GM23338 (cell line): Measurements from ENCODE around the gene ARHGEF10L. TPM values are rescaled to one million over a fixed set of nuclear protein-coding genes. Genes with fewer than 3 reads are reported as not detected.

Experiments used
- ATAC-seq: fragments of 200-7000 bp; cut with Tn5 transposase; 3 replicates; pipeline ENCODE4 v1.9.1; 2020
- DNase-seq: peaks from one replicate; pipeline ENCODE4 v3.0.0-alpha.2; 2015; ENCODE audit warnings: low spot score
- H2AFZ ChIP-seq: fragments of 200-600 bp; sonication (generic); 2 replicates; pipeline ENCODE4 v1.8.0; 2016; ENCODE audit warnings: antibody characterized with exemption, mild to moderate bottlenecking, moderate library complexity
- H3F3A ChIP-seq: fragments of 200-600 bp; sonication (generic); replicated peaks from 2 replicates; pipeline ENCODE4 v1.8.0; 2017; ENCODE audit warnings: antibody characterized with exemption, mixed run types, low read depth
- H3K27ac ChIP-seq: fragments of 200-600 bp; sonication (generic); 2 replicates; pipeline ENCODE4 v1.6.1; 2016; ENCODE audit warnings: low read depth
- H3K27me3 ChIP-seq: fragments of 200-600 bp; sonication (generic); 2 replicates; pipeline ENCODE4 v1.8.0; 2016; ENCODE audit warnings: mild to moderate bottlenecking, mixed run types, moderate library complexity; ENCODE audit not compliant: insufficient read depth
- H3K36me3 ChIP-seq: fragments of 200-600 bp; sonication (generic); 2 replicates; pipeline ENCODE4 v1.8.0; 2016; ENCODE audit warnings: mild to moderate bottlenecking; ENCODE audit not compliant: insufficient read depth
- H3K4me1 ChIP-seq: fragments of 200-600 bp; sonication (generic); 2 replicates; pipeline ENCODE4 v1.8.0; 2016; ENCODE audit warnings: mild to moderate bottlenecking, moderate library complexity; ENCODE audit not compliant: insufficient read depth
- H3K4me2 ChIP-seq: fragments of 200-600 bp; sonication (generic); 2 replicates; pipeline ENCODE4 v1.7.1; 2017; ENCODE audit warnings: mixed run types
- H3K4me3 ChIP-seq: fragments of 200-600 bp; sonication (generic); 2 replicates; pipeline ENCODE4 v1.6.1; 2016; ENCODE audit warnings: mixed run types
- H3K79me2 ChIP-seq: fragments of 200-600 bp; sonication (generic); replicated peaks from 2 replicates; pipeline ENCODE4 v1.8.0; 2017; ENCODE audit warnings: mild to moderate bottlenecking; ENCODE audit not compliant: insufficient read depth
- H3K9me2 ChIP-seq: fragments of 200-600 bp; sonication (generic); 2 replicates; pipeline ENCODE4 v1.8.0; 2017; ENCODE audit not compliant: insufficient read depth
- H4K20me1 ChIP-seq: fragments of 200-600 bp; sonication (generic); replicated peaks from 2 replicates; pipeline ENCODE4 v1.8.0; 2017; ENCODE audit warnings: mild to moderate bottlenecking; ENCODE audit not compliant: insufficient read depth
- H3K27ac Mint-ChIP-seq: 2 replicates; pipeline ENCODE4 v1.8.0; 2020; ENCODE audit warnings: inconsistent platforms, mild to moderate bottlenecking, moderate library complexity, mixed read lengths
- H3K27me3 Mint-ChIP-seq: 3 replicates; pipeline ENCODE4 v1.8.0; 2022; ENCODE audit warnings: low read depth, mild to moderate bottlenecking, moderate library complexity, mixed read lengths, inconsistent platforms; ENCODE audit not compliant: insufficient read depth, poor library complexity
- H3K36me3 Mint-ChIP-seq: 3 replicates; pipeline ENCODE4 v1.8.0; 2021; ENCODE audit warnings: low read depth, mild to moderate bottlenecking, inconsistent platforms, moderate library complexity, mixed read lengths
- H3K4me1 Mint-ChIP-seq: 3 replicates; pipeline ENCODE4 v1.8.0; 2020; ENCODE audit warnings: mild to moderate bottlenecking, inconsistent platforms, mixed read lengths
- H3K4me3 Mint-ChIP-seq: 3 replicates; pipeline ENCODE4 v1.8.0; 2021; ENCODE audit warnings: moderate library complexity, mild to moderate bottlenecking, inconsistent platforms, mixed read lengths
- H3K9me3 Mint-ChIP-seq: 3 replicates; pipeline ENCODE4 v1.8.0; 2020; ENCODE audit warnings: moderate library complexity, mild to moderate bottlenecking, inconsistent platforms, mixed read lengths
- CREB1 ChIP-seq: fragments of 250-450 bp; sonication (Bioruptor Pico); IDR thresholded peaks from 2 replicates; pipeline ENCODE4 v1.5.0; 2020; ENCODE audit warnings: low read depth, mild to moderate bottlenecking, moderate library complexity
- ETS1 ChIP-seq: IDR thresholded peaks from 2 replicates; pipeline ENCODE4 v1.6.1; 2016; ENCODE audit warnings: antibody characterized with exemption
- EZH2 ChIP-seq: fragments of 200-600 bp; sonication (generic); IDR thresholded peaks from one replicate; pipeline ENCODE4 v1.8.0; 2017; ENCODE audit warnings: antibody characterized with exemption, mild to moderate bottlenecking, low read depth; ENCODE audit not compliant: unreplicated experiment
- EZH2phosphoT487 ChIP-seq: fragments of 200-600 bp; sonication (generic); IDR thresholded peaks from one replicate; pipeline ENCODE4 v1.8.1; 2018; ENCODE audit warnings: antibody characterized with exemption; ENCODE audit not compliant: unreplicated experiment
- NANOG ChIP-seq: IDR thresholded peaks from 2 replicates; pipeline ENCODE4 v1.6.1; 2016; ENCODE audit warnings: antibody characterized with exemption, borderline replicate concordance
- POLR2AphosphoS5 ChIP-seq: IDR thresholded peaks from 2 replicates; pipeline ENCODE4 v1.6.1; 2016; ENCODE audit warnings: antibody characterized with exemption, low read depth
- STAT1 ChIP-seq: IDR thresholded peaks from one replicate; pipeline ENCODE4 v1.6.1; 2016; ENCODE audit warnings: antibody characterized with exemption; ENCODE audit not compliant: unreplicated experiment
- ZNF114 ChIP-seq: fragments of 250-450 bp; sonication (Bioruptor Pico); IDR thresholded peaks from 2 replicates; pipeline ENCODE4 v1.5.0; 2020; ENCODE audit warnings: mild to moderate bottlenecking, moderate library complexity
- ZNF331 ChIP-seq: fragments of 250-450 bp; sonication (Bioruptor Pico); IDR thresholded peaks from 2 replicates; pipeline ENCODE4 v1.5.0; 2020; ENCODE audit warnings: low read depth, mild to moderate bottlenecking, moderate library complexity
- polyA plus RNA-seq: library from polyadenylated mRNA; unstranded; fragments of >200 nt; fragmentation: Nextera tagmentation; extraction: Ambion mirVana; gene quantifications from 2 replicates; pipeline ENCODE4 v1.2.1, GENCODE V29; 2016
- total RNA-seq: library from RNA; depleted of rRNA; stranded (reverse); fragments of >200 nt; shearing (Covaris generic); gene quantifications from 2 replicates; pipeline ENCODE4 v1.2.3, GENCODE V29; 2014
- TF ChIP-seq, protein P1 (sequence below): IDR thresholded peaks from one replicate; pipeline ENCODE4 v1.6.1; 2018; ENCODE audit warnings: antibody characterized with exemption; ENCODE audit not compliant: unreplicated experiment

Gene ARHGEF10L
- total and polyA plus RNA-seq, 2 experiments from 2014 or later, result 12.1 to 46.8 TPM

DNA sequence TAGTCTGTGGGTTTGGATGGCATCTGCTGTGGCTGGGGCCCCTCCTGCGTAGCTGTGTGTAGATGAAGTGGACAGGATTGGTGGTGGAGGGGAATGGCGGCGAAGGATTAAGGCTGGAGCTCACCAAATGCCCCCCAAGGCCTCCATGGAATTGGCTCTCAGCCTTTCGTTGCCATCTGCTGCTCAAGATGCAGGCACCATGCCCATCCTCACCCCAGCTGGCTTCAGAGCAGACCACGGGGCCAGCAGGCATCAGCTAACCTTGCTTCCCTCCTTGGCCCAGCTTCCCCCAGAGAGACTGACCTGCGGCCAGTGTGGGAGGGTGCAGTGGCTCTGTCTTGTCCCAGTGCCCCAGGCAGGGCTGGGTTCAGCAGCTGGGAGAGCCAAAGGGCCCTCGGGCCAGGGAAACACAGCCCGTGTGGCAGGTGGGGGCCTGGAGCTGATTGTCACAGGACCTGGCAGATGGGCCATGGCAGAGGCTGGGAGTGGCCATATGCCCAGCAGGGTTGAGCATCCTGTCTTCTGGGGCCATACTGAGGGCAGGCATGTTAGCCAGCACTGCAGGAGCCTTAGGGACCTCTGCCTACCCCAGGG lies 148.8 kb downstream of the ARHGEF10L start (continued):
- TF ChIP-seq STAT1, result no peak
- TF ChIP-seq, protein P1, sequence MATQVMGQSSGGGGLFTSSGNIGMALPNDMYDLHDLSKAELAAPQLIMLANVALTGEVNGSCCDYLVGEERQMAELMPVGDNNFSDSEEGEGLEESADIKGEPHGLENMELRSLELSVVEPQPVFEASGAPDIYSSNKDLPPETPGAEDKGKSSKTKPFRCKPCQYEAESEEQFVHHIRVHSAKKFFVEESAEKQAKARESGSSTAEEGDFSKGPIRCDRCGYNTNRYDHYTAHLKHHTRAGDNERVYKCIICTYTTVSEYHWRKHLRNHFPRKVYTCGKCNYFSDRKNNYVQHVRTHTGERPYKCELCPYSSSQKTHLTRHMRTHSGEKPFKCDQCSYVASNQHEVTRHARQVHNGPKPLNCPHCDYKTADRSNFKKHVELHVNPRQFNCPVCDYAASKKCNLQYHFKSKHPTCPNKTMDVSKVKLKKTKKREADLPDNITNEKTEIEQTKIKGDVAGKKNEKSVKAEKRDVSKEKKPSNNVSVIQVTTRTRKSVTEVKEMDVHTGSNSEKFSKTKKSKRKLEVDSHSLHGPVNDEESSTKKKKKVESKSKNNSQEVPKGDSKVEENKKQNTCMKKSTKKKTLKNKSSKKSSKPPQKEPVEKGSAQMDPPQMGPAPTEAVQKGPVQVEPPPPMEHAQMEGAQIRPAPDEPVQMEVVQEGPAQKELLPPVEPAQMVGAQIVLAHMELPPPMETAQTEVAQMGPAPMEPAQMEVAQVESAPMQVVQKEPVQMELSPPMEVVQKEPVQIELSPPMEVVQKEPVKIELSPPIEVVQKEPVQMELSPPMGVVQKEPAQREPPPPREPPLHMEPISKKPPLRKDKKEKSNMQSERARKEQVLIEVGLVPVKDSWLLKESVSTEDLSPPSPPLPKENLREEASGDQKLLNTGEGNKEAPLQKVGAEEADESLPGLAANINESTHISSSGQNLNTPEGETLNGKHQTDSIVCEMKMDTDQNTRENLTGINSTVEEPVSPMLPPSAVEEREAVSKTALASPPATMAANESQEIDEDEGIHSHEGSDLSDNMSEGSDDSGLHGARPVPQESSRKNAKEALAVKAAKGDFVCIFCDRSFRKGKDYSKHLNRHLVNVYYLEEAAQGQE, result no peak
- TF ChIP-seq EZH2phosphoT487, result no peak
- no peak for TF ChIP-seq CREB1 (CRISPR knock-in tag)
- TF ChIP-seq EZH2, result no peak
- no peak for TF ChIP-seq ZNF331 (CRISPR knock-in tag)
- TF ChIP-seq ZNF114, result no peak

DNA sequence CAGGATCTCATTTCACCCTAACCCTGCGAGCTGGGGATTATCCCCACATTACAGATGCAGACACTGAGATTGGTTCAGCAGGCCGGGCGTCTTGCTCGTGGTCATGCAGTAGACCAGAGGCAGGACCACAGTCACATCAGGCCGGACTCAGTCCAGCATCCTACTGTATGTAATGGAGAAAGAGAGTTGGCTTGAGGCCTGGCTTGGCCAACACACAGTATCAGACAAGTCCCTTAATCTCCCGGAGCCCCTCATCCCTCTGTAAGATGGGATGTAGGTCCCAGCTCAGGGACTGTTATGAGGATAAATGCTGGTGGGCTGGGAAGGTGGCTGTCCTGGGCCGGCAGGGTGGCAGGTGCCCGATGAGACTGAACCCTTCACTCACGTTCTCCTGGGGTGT lies 149.5 kb downstream of the ARHGEF10L start:
- Histone ChIP-seq H2AFZ (no peak overlapping the region), H3K4me2 (no peak overlapping the region), H3K4me1 (0 out of 2 replicates have a peak, but pooled peaks cover 7% of the 10 kb centered on the region), H3K27ac (no peak overlapping the region), H3K4me3 (no peak overlapping the region), H4K20me1 (peaks cover 5% of the 10 kb centered on the region; the same call in 1 of the 2 replicates), H3F3A (no peaks in the 10 kb centered on the region), H3K79me2 (no peaks in the 10 kb centered on the region), H3K36me3 (no peaks in the 10 kb centered on the region), H3K27me3 (no peaks in the 10 kb centered on the region), H3K9me2 (no peaks in the 10 kb centered on the region)
- H3K4me3 Mint-ChIP-seq, result no peak overlapping the region
- peaks cover 8% of the 10 kb centered on the region for H3K27me3 Mint-ChIP-seq
- no peaks in the 10 kb centered on the region; the same call in 1 of the 3 replicates for H3K9me3 Mint-ChIP-seq
- DNase-seq (no peak), ATAC-seq (no peak)
- peaks cover 29% of the 10 kb centered on the region for H3K4me1 Mint-ChIP-seq
- no peak overlapping the region for H3K27ac Mint-ChIP-seq
- H3K36me3 Mint-ChIP-seq, result peaks cover 41% of the 10 kb centered on the region
- TF ChIP-seq POLR2AphosphoS5, result no peak
- no peak for TF ChIP-seq ZNF331 (CRISPR knock-in tag)
- no peak for TF ChIP-seq NANOG

DNA sequence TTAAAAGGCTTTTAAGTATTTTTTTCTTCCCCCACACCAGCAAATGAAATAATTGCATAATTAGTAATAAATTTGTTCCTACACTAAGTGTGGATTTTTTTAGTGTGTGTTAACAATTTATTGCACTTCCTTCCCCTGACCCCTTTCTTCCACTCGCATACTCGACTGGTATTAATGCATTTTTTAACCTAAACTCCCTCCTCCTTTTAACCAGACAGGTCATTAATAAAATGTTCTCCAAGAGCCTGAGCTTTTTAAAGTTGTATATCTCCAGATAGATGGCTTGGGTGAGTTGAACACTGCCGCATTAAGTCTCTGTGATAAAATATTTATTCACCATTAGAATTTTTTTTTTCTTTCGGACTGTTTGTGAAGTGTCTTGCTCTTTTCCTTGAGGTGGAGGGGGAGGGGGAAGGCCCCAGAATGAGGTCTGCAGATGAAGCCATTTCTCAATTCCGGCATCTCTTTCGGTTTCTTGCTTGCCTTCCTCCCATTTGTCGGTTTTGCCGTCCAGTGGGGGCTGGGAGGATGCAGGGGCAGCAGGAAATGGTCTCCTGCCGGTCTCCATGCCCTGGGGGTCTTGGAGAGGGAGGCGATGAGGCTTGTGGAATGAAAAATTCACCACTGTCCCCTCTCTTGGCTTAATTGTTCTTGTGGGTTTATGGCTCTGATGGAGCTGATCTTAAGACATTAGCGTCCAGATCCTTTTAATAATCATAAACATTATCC lies 151.6 kb downstream of the ARHGEF10L start:
- Histone ChIP-seq H3K4me2 (no peak overlapping the region), H4K20me1 (no peaks in the 10 kb centered on the region), H3K79me2 (no peaks in the 10 kb centered on the region), H3K9me2 (no peaks in the 10 kb centered on the region), H3K36me3 (no peaks in the 10 kb centered on the region), H3K27me3 (no peaks in the 10 kb centered on the region), H3F3A (no peaks in the 10 kb centered on the region), H2AFZ (no peak overlapping the region), H3K27ac (no peak overlapping the region), H3K4me3 (no peak overlapping the region), H3K4me1 (peaks cover 10% of the 10 kb centered on the region; the same call in 1 of the 2 replicates)
- no peak overlapping the region for H3K4me3 Mint-ChIP-seq
- H3K27me3 Mint-ChIP-seq, result peaks cover 14% of the 10 kb centered on the region
- TF ChIP-seq ETS1, result no peak
- H3K27ac Mint-ChIP-seq, result no peak overlapping the region
- peaks cover 12% of the 10 kb centered on the region for H3K4me1 Mint-ChIP-seq
- no peaks in the 10 kb centered on the region; the same call in 2 of the 3 replicates for H3K9me3 Mint-ChIP-seq
- DNase-seq (no peak), ATAC-seq (no peak)
- peaks cover 38% of the 10 kb centered on the region for H3K36me3 Mint-ChIP-seq
